D341Med (cell line): ENCODE measurements around the gene CNOT1.
"Not testable (repeated sequence)": the region's sequence is repeated elsewhere in the genome, so short reads cannot be mapped to it uniquely, and the experiment has no call there.

ENCODE experiments used
- DNase-seq: peaks from one replicate; pipeline ENCODE4 v3.0.0; 2012; ENCODE audit warnings: low spot score

Gene CNOT1

GRCh38 chr16:58629733-58630640 is at the start of gene CNOT1:
TSS of gene CNOT1 (minus strand) at chr16:58629826. CDS start at chr16:58599337, 30,489 bp downstream.
- peak; percentile 96 for DNase-seq

- no peak for DNase-seq
Observed at GRCh38 chr16:58678716-58679115, 49.1 kb upstream of the CNOT1 start.

GRCh38 chr16:58678269-58678668 is 48.6 kb upstream of the CNOT1 start:
- no peak for DNase-seq

GRCh38 chr16:58670946-58671583 is 41.4 kb upstream of the CNOT1 start:
- no peak for DNase-seq

DNA sequence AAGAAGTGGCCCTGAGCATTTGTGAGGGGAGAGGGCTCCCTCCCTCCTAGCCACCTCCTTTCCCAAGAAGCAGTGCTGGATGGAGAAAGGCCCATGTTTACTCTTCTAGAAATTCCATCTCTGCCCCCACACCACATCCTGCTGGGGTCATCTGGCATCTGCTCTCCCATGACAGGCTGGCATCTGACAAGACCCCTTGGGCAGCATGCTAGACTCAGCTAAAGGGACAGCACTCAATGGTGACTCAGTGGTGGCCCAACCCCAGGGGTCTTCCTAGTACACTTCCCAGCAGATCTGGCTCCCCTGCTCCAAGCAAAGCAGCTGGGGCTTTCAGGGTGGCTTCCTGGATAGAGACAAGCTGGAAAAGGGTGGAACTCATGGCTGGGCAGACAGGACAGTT is 40.6 kb upstream of the CNOT1 start:
- DNase-seq: no peak

DNA sequence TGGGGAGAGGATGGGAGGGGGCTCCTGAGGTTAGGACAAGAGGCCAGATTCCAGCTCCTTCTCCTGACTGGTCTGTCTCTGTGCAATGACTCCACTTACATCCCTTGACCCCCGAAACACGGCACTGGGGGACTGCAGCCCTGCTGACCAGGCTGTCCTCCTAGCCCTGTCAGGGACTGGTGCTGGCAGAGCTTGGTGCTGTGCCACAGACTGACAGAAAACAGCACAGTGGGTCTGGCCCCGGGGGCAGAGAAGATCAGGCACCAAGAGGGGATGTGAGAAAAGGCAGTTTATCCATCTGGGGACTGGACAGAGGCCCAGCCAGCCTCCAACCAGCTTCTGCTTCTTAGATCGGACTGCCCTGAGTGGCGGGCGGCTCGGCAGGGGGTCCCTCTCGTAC is 35.6 kb upstream of the CNOT1 start:
- no peak for DNase-seq

GRCh38 chr16:58661199-58661830 is 31.7 kb upstream of the CNOT1 start:
- peak; percentile 65 for DNase-seq

GRCh38 chr16:58659911-58660310 is 30.3 kb upstream of the CNOT1 start:
- DNase-seq: not testable (repeated sequence)

- DNase-seq: no peak
Observed at GRCh38 chr16:58658796-58659211, 29.2 kb upstream of the CNOT1 start.

GRCh38 chr16:58656899-58657298 is 27.3 kb upstream of the CNOT1 start:
- no peak for DNase-seq

GRCh38 chr16:58655215-58655596 is 25.6 kb upstream of the CNOT1 start:
- no peak for DNase-seq

- no peak for DNase-seq
Observed at GRCh38 chr16:58654560-58655214, 25.1 kb upstream of the CNOT1 start.

- no peak for DNase-seq
Observed at GRCh38 chr16:58652741-58653140, 23.1 kb upstream of the CNOT1 start.

DNA sequence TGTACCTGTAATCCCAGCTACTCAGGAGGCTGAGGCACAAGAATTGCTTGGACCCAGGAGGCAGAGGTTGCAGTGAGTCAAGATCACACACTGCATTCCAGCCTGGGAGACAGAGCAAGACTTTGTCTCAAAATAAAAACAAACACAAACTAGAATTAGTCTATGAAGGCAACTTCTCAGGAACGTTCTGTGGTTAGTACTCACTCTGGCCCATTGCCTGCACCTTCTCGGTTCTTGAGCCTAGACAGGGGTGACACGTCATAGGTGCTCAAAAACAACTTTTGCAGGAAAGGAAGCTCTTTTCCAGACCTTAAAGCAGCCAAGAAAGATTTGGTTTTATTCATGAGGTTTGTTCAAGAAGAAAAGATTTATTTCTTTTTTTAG is 22.3 kb upstream of the CNOT1 start:
- no peak for DNase-seq

- DNase-seq: no peak
Observed at GRCh38 chr16:58649707-58650106, 20.1 kb upstream of the CNOT1 start.

GRCh38 chr16:58647107-58647506 is 17.5 kb upstream of the CNOT1 start:
- no peak for DNase-seq

GRCh38 chr16:58644765-58645487 is 15.3 kb upstream of the CNOT1 start:
- DNase-seq: no peak

- no peak for DNase-seq
Observed at GRCh38 chr16:58644108-58644507, 14.5 kb upstream of the CNOT1 start.

- DNase-seq: no peak
Observed at GRCh38 chr16:58640949-58641348, 11.3 kb upstream of the CNOT1 start.

DNA sequence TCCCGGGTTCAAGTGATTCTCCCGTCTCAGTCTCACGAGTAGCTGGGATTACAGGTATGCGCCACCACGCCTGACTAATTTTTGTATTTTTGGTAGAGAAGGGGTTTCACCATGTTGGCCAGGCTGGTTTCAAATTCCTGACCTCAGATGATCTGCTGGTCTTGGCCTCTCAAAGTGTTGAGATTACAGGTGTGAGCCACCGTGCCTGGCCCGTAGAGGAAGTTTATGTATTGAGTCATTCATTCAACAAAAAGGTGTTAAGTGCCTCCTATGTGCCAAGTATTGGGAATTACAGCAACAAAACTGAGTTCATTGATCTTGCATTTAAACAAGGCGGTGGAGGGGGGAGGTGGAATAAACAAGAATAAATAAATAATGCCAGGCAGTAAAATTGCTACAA is 10.2 kb upstream of the CNOT1 start:
- no peak for DNase-seq

DNA sequence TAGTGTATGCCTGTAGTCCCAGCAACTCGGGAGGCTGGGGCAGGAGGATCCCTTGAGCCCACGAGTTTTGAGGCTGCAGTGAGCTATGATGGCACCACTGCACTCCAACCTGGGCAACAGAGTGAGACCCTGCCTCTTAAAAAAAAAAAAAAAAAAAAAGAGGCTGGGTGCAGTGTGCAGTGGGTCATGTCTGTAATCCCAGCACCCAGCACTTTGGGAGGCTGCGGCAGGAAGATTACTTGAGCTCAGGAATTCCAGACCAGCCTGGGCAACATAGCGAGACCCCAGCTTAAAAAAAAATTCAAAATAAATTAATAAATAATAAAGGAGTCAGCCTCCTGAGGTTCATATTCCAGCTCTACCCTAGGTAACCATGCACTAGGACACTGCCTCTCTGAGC is 9.6 kb upstream of the CNOT1 start:
- DNase-seq: no peak
